ENCODE results near the gene STK16.

GRCh38 chr2:219210886-219211362 is 34.4 kb upstream of the STK16 start:
- TF ChIP-seq CTCF (IDR thresholded peaks at IDR 0.05) (no peak), POLR2A (IDR thresholded peaks at IDR 0.05) (no peak)

Data from suprapubic skin (tissue), 3 donors.